ENCODE data around the gene ZNF865.

The ZNF865 gene

DNA sequence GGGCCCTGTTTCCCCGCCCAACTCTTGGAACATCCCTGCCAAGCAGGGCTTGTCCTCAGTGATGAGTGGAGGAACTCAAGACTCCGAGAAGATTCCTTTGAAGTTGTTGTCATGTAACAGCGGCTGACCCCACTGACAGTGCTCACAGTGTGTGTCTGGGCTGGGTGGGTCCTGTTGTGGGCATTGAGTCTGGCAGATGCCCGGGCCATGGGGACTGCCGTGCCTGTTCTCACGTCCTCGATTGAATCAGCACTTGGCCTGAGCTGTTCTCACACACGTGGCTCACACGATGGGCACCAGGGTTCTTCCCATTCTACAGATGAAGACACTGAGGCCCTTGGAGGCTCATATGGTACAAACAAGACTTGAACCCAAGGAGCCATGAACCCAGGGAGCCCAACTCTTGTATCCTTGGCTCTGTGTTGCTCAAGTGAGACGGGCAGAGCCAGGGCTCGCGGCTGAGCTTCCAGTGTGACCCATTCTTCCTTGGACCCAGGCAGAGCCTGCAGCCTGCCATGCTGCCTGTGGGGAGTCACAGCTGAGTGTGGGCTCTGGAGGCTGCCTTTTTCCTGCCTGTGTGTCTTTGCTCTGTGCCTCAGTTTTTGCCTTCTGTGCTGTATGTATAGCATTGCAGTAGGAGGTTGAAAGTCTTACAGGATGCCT, 61.0 kb downstream of the ZNF865 start:
- H3K4me3 ChIP-seq (ENCODE audit: control insufficient read depth, low read depth, low read length) = no peak overlapping the region
- DNase-seq (ENCODE audit: low read depth) = no peak
- TF ChIP-seq, protein P1, sequence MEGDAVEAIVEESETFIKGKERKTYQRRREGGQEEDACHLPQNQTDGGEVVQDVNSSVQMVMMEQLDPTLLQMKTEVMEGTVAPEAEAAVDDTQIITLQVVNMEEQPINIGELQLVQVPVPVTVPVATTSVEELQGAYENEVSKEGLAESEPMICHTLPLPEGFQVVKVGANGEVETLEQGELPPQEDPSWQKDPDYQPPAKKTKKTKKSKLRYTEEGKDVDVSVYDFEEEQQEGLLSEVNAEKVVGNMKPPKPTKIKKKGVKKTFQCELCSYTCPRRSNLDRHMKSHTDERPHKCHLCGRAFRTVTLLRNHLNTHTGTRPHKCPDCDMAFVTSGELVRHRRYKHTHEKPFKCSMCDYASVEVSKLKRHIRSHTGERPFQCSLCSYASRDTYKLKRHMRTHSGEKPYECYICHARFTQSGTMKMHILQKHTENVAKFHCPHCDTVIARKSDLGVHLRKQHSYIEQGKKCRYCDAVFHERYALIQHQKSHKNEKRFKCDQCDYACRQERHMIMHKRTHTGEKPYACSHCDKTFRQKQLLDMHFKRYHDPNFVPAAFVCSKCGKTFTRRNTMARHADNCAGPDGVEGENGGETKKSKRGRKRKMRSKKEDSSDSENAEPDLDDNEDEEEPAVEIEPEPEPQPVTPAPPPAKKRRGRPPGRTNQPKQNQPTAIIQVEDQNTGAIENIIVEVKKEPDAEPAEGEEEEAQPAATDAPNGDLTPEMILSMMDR (conservative IDR thresholded peaks at IDR 0.05; ENCODE audit: control insufficient read depth, insufficient read depth, low read depth, low read length) = no peak

Measured in fibroblast of mammary gland (primary cell).